Sigmoid colon (tissue), 4 donors: ENCODE measurements around the gene AUTS2.

Source experiments
- POLR2AphosphoS5 ChIP-seq, 4 donors: sonication (generic); formaldehyde crosslinking; IDR thresholded peaks; one replicate each; pipeline ENCODE4 v1.6.1; 2017; ENCODE audit warnings: antibody characterized with exemption in 4 of 4
- TF ChIP-seq, protein P1 (sequence below), 4 experiments: fragments of 450-650 bp in 3 of 4; fragments of 200-600 bp in 1 of 4; IDR thresholded peaks; one replicate each; pipeline ENCODE4 v1.5.1; 2016 to 2019; ENCODE audit warnings: antibody characterized with exemption in 4 of 4, mild to moderate bottlenecking in 3 of 4, moderate library complexity in 2 of 4

DNA sequence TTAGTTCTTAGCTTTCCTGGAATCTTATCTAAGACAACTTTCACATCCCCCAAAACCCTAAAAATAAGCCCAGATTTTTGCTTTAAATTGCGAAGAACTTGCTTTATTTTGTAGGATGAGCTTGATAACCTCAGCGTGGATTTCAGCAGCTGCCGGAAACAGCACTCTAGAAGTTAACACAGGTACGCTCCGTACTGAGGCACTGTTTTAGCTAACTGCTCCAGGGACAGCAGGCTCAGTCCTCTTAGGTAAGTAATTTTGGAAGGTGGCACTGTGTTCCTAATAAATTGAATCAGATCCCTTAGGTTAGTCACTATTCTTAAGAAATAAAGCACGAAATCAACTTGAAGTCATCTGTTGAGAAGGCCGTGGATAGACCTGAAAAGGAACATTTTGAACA is 2.2 kb upstream of the AUTS2 start:
- TF ChIP-seq, protein P1, sequence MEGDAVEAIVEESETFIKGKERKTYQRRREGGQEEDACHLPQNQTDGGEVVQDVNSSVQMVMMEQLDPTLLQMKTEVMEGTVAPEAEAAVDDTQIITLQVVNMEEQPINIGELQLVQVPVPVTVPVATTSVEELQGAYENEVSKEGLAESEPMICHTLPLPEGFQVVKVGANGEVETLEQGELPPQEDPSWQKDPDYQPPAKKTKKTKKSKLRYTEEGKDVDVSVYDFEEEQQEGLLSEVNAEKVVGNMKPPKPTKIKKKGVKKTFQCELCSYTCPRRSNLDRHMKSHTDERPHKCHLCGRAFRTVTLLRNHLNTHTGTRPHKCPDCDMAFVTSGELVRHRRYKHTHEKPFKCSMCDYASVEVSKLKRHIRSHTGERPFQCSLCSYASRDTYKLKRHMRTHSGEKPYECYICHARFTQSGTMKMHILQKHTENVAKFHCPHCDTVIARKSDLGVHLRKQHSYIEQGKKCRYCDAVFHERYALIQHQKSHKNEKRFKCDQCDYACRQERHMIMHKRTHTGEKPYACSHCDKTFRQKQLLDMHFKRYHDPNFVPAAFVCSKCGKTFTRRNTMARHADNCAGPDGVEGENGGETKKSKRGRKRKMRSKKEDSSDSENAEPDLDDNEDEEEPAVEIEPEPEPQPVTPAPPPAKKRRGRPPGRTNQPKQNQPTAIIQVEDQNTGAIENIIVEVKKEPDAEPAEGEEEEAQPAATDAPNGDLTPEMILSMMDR (IDR thresholded peaks at IDR 0.05) = no peak
- TF ChIP-seq POLR2AphosphoS5 (IDR thresholded peaks at IDR 0.05) = no peak
